GM19468 (cell line): ENCODE measurements around the gene STIM1.
"Not testable (repeated sequence)": the region's sequence is repeated elsewhere in the genome, so short reads cannot be mapped to it uniquely, and the experiment has no call there.

Experiments used
- ATAC-seq: cut with Tn5 transposase; IDR thresholded peaks from one replicate; pipeline ENCODE4 v1.9.1; 2021; ENCODE audit warnings: mild to moderate bottlenecking, moderate library complexity, moderate number of reproducible peaks; ENCODE audit not compliant: unreplicated experiment; ENCODE audit errors: extremely low read depth

STIM1 gene

GRCh38 chr11:3878258-3878584 is 22.8 kb downstream of the STIM1 start:
- no peak for ATAC-seq

GRCh38 chr11:3879216-3879966 is 23.9 kb downstream of the STIM1 start:
- no peak for ATAC-seq

GRCh38 chr11:3879967-3880542 is 24.6 kb downstream of the STIM1 start:
- peak; percentile 26 for ATAC-seq

- peak; percentile 24 for ATAC-seq
These were observed 25.3 kb downstream of the STIM1 start for GRCh38 chr11:3880724-3881123.

GRCh38 chr11:3882655-3883054 is 27.2 kb downstream of the STIM1 start:
- no peak for ATAC-seq

GRCh38 chr11:3885855-3886254 is 30.4 kb downstream of the STIM1 start:
- ATAC-seq, result no peak

GRCh38 chr11:3886985-3887384 is 31.5 kb downstream of the STIM1 start:
- ATAC-seq, result no peak

- no peak for ATAC-seq
These were observed 33.4 kb downstream of the STIM1 start for GRCh38 chr11:3888876-3889275.

- no peak for ATAC-seq
These were observed 34.5 kb downstream of the STIM1 start for GRCh38 chr11:3890014-3890413.

GRCh38 chr11:3890806-3891205 is 35.3 kb downstream of the STIM1 start:
- ATAC-seq, result no peak

- ATAC-seq, result no peak
These were observed 36.3 kb downstream of the STIM1 start for GRCh38 chr11:3891751-3892150.

- no peak for ATAC-seq
These were observed 36.7 kb downstream of the STIM1 start for GRCh38 chr11:3892156-3892555.

GRCh38 chr11:3893311-3893710 is 37.8 kb downstream of the STIM1 start:
- no peak for ATAC-seq

GRCh38 chr11:3894128-3894731 is 38.8 kb downstream of the STIM1 start:
- ATAC-seq, result peak; percentile 82

- no peak for ATAC-seq
These were observed 41.2 kb downstream of the STIM1 start for GRCh38 chr11:3896644-3897043.

GRCh38 chr11:3900230-3900629 is 44.8 kb downstream of the STIM1 start:
- ATAC-seq, result not testable (repeated sequence)

- no peak for ATAC-seq
These were observed 46.0 kb downstream of the STIM1 start for GRCh38 chr11:3901249-3902025.

GRCh38 chr11:3902441-3902840 is 47.0 kb downstream of the STIM1 start:
- no peak for ATAC-seq

- ATAC-seq, result no peak
These were observed 47.9 kb downstream of the STIM1 start for GRCh38 chr11:3903207-3903896.

GRCh38 chr11:3904228-3904627 is 48.8 kb downstream of the STIM1 start:
- no peak for ATAC-seq
